ENCODE results near the gene PTOV1. TPM values are rescaled to one million over a fixed set of nuclear protein-coding genes. Genes with fewer than 3 reads are reported as not detected.

PTOV1 gene
- total RNA-seq, 1 donor from 2014 or later: 78.4 TPM

GRCh38 chr19:49844138-49845095 is 6.5 kb upstream of the PTOV1 start:
- DNase-seq: no peak

- DNase-seq: peak; percentile 12
Measured at GRCh38 chr19:49845414-49845813, 5.5 kb upstream of the PTOV1 start.

- DNase-seq: no peak
Measured at GRCh38 chr19:49846408-49846807, 4.6 kb upstream of the PTOV1 start.

GRCh38 chr19:49847731-49848696 is 2.9 kb upstream of the PTOV1 start:
- no peak for DNase-seq

GRCh38 chr19:49848938-49849337 is 2.0 kb upstream of the PTOV1 start:
- DNase-seq: no peak

GRCh38 chr19:49849433-49850220 is 1.3 kb upstream of the PTOV1 start:
- no peak for DNase-seq

GRCh38 chr19:49850221-49850486 is 805 bp upstream of the PTOV1 start:
- DNase-seq: no peak

GRCh38 chr19:49851456-49852259 is 699 bp downstream of the PTOV1 start:
- peak; percentile 78 for DNase-seq

GRCh38 chr19:49852631-49853126 is 1.7 kb downstream of the PTOV1 start:
- DNase-seq: no peak

- no peak for DNase-seq
Measured at GRCh38 chr19:49853852-49854377, 3.0 kb downstream of the PTOV1 start.

GRCh38 chr19:49854378-49855263 is 3.7 kb downstream of the PTOV1 start:
- peak; percentile 44 for DNase-seq

GRCh38 chr19:49855277-49855675 is 4.3 kb downstream of the PTOV1 start:
- DNase-seq: no peak

GRCh38 chr19:49855676-49856573 is 5.0 kb downstream of the PTOV1 start:
- DNase-seq: no peak

GRCh38 chr19:49856574-49857021 is 5.6 kb downstream of the PTOV1 start:
- no peak for DNase-seq

GRCh38 chr19:49857061-49857837 is 6.3 kb downstream of the PTOV1 start:
- DNase-seq: no peak

GRCh38 chr19:49857838-49858087 is 6.8 kb downstream of the PTOV1 start:
- DNase-seq: no peak

- DNase-seq: no peak
Measured at GRCh38 chr19:49858088-49858985, 7.4 kb downstream of the PTOV1 start.
